Pulmonary artery endothelial cell (primary cell): ENCODE data around the gene MORN5. TPM values are rescaled to one million over a fixed set of nuclear protein-coding genes. Genes with fewer than 3 reads are reported as not detected.

Source experiments
- DNase-seq: peaks from one replicate; pipeline ENCODE4 v3.0.0-alpha.2; 2011; ENCODE audit warnings: low read depth, low spot score
- total RNA-seq: library from RNA; depleted of rRNA; stranded (reverse); fragments of >200 nt; gene quantifications from 2 replicates; pipeline ENCODE4 v1.2.3, GENCODE V29; 2014

MORN5 gene
- total RNA-seq, 1 donor from 2014 or later = not detected

- DNase-seq = no peak
Measured at GRCh38 chr9:122228568-122229484, 69.1 kb downstream of the MORN5 start, which contains the start of gene LHX6. Gene LHX6, minus strand, starts transcription at chr9:122228957. Its CDS starts 217 bp downstream, at chr9:122228740.

GRCh38 chr9:122229485-122229837 lies 69.8 kb downstream of the MORN5 start:
- no peak for DNase-seq

- no peak for DNase-seq
Measured at GRCh38 chr9:122232796-122233306, 73.1 kb downstream of the MORN5 start.

GRCh38 chr9:122234022-122234748 lies 74.5 kb downstream of the MORN5 start:
- no peak for DNase-seq

- no peak for DNase-seq
Measured at GRCh38 chr9:122236681-122237080, 77.0 kb downstream of the MORN5 start.

- no peak for DNase-seq
Measured at GRCh38 chr9:122239722-122240121, 80.0 kb downstream of the MORN5 start.

GRCh38 chr9:122244349-122244748 lies 84.6 kb downstream of the MORN5 start:
- no peak for DNase-seq

GRCh38 chr9:122246666-122247065 lies 87.0 kb downstream of the MORN5 start:
- DNase-seq = no peak

GRCh38 chr9:122248448-122248865 lies 88.7 kb downstream of the MORN5 start:
- peak; percentile 51 for DNase-seq

Other genes with a start within 250 kb of the MORN5 start
- 1.8 and 3.7 TPM in 2 replicates for gene TTLL11, start 66.6 kb upstream of the MORN5 start, total RNA-seq
- gene NDUFA8, start 129 bp upstream of the MORN5 start, total RNA-seq = 49.2 and 63.4 TPM in 2 replicates
- gene LHX6, start 69.0 kb downstream of the MORN5 start, total RNA-seq = 0.13 and 0.14 TPM in 2 replicates
- 6.9 and 11.3 TPM in 2 replicates for gene RBM18, start 104.9 kb downstream of the MORN5 start, total RNA-seq
- gene MRRF, start 105.0 kb downstream of the MORN5 start, total RNA-seq = 41.3 and 42.6 TPM in 2 replicates
- 14.4 and 28.7 TPM in 2 replicates for gene PTGS1, start 211.1 kb downstream of the MORN5 start, total RNA-seq